ENCODE results near the gene AQP6.
"Not testable (repeated sequence)": the region's sequence is repeated elsewhere in the genome, so short reads cannot be mapped to it uniquely, and the experiment has no call there.

DNA sequence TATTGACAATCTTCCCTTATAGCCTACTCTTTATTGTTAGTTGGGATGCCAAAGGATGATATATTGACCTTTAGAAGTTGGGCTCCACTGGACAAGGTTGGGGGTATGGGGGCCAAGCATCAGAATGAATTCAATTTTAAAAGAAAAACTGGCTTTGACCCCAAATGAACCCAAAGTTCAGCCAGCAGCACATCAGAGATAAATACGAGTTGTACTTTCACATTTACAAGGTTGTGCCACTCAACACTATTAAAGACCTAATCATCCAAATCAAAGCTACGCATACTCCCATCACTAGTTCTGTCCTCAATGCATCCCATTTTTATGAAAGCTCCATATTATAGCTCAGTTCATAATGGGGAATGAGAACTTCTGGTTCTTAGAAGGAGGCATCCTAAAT, 16.7 kb downstream of the AQP6 start:
- not testable (repeated sequence) for TF ChIP-seq YY1 (IDR thresholded peaks at IDR 0.05; ENCODE audit: insufficient read depth, insufficient read length); ZNF274 (IDR thresholded peaks at IDR 0.05; ENCODE audit: low read depth, low read length); SUZ12 (IDR thresholded peaks at IDR 0.05; ENCODE audit: extremely low read depth, insufficient read depth, insufficient read length)
